Adrenal gland (tissue), 5 donors: ENCODE results near the gene ECT2.

ENCODE experiments used
- POLR2A ChIP-seq, 2 donors: fragments of 450-650 bp; IDR thresholded peaks; one replicate each; pipeline ENCODE4 v1.6.1; 2017; ENCODE audit warnings: antibody characterized with exemption in 2 of 2, mild to moderate bottlenecking in 2 of 2, moderate library complexity in 1 of 2
- TF ChIP-seq, protein P1 (sequence below), 6 experiments: fragments of 450-650 bp in 4 of 6; fragments of 200-600 bp in 2 of 6; sonication (generic) in 1 of 6; IDR thresholded peaks; 1 replicate in 5 of 6; 2 replicates in 1 of 6; pipeline versions ENCODE4 v1.5.1 to v1.8.0; 2016 to 2021; ENCODE audit warnings: antibody characterized with exemption in 6 of 6, mild to moderate bottlenecking in 2 of 6, moderate library complexity in 1 of 6
- donor health status: DM: no; HTN: no; CAD: no.

DNA sequence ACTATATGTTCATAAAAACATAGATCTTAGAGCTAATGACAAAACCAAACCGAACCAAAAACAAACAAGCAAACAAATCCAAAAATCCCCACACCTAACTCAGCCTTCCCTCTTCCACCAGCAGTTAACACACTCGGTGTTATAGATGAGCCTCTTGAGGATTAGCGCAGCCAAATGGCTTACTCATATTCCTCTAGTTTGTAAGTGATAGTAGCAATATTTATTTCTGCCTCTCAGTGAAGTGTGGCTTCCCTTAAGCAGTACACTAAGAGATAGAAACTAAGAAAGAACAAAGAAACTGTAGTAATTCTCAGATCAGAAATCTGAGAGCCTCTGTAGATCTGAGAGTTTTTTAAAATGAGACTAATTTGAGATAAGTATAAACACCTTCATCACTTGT lies 37.2 kb upstream of the ECT2 start:
- TF ChIP-seq, protein P1, sequence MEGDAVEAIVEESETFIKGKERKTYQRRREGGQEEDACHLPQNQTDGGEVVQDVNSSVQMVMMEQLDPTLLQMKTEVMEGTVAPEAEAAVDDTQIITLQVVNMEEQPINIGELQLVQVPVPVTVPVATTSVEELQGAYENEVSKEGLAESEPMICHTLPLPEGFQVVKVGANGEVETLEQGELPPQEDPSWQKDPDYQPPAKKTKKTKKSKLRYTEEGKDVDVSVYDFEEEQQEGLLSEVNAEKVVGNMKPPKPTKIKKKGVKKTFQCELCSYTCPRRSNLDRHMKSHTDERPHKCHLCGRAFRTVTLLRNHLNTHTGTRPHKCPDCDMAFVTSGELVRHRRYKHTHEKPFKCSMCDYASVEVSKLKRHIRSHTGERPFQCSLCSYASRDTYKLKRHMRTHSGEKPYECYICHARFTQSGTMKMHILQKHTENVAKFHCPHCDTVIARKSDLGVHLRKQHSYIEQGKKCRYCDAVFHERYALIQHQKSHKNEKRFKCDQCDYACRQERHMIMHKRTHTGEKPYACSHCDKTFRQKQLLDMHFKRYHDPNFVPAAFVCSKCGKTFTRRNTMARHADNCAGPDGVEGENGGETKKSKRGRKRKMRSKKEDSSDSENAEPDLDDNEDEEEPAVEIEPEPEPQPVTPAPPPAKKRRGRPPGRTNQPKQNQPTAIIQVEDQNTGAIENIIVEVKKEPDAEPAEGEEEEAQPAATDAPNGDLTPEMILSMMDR (IDR thresholded peaks at IDR 0.05), result no peak
- no peak for TF ChIP-seq POLR2A (IDR thresholded peaks at IDR 0.05)
